Common myeloid progenitor, CD34-positive (primary cell): ENCODE data around the gene NPHP4.

ENCODE experiments used
- CTCF ChIA-PET: fragments of 350-600 bp; sonication (Branson Sonifier 250); formaldehyde crosslinking; loops from one replicate; lab custom pipeline; 2021; ENCODE audit warnings: antibody characterized with exemption; lab: Charles Lee
- POLR2A ChIA-PET: fragments of 350-600 bp; sonication (Branson Sonifier 250); formaldehyde crosslinking; loops from one replicate; lab custom pipeline; 2021; ENCODE audit warnings: antibody characterized with exemption; lab: Charles Lee
- DNase-seq, 3 donors: peaks; one replicate each; pipeline versions ENCODE4 v3.0.0 to v3.0.0-alpha.2; 2013
- H3K27ac ChIP-seq, 2 experiments: 1 replicate in 1 of 2; 2 replicates in 1 of 2; pipeline ENCODE4 v1.7.0; 2013; ENCODE audit warnings: inconsistent platforms in 2 of 2, low read length in 2 of 2, mild to moderate bottlenecking in 2 of 2, low read depth in 1 of 2, moderate library complexity in 1 of 2; ENCODE audit not compliant: severe bottlenecking in 2 of 2, insufficient read depth in 1 of 2, poor library complexity in 1 of 2
- H3K27me3 ChIP-seq, 5 experiments: replicated peaks in 2 of 5; 1 replicate in 3 of 5; 2 replicates in 2 of 5; pipeline versions ENCODE4 v1.6.1 to v1.7.0; 2013; ENCODE audit warnings: low read length in 4 of 5, mild to moderate bottlenecking in 2 of 5, moderate library complexity in 2 of 5, inconsistent platforms in 1 of 5; ENCODE audit not compliant: insufficient read depth in 5 of 5, control insufficient read depth in 4 of 5
- H3K36me3 ChIP-seq, 4 experiments: 1 replicate in 2 of 4; 2 replicates in 2 of 4; pipeline versions ENCODE4 v1.6.1 to v1.7.0; 2013; ENCODE audit warnings: low read length in 3 of 4, control low read depth in 1 of 4, mild to moderate bottlenecking in 1 of 4; ENCODE audit not compliant: control insufficient read depth in 4 of 4, insufficient read depth in 4 of 4
- H3K4me1 ChIP-seq, 4 experiments: 1 replicate in 3 of 4; 2 replicates in 1 of 4; pipeline versions ENCODE4 v1.6.1 to v1.7.1; 2013; ENCODE audit warnings: low read length in 3 of 4, mild to moderate bottlenecking in 3 of 4, control low read depth in 1 of 4, inconsistent platforms in 1 of 4, moderate library complexity in 1 of 4; ENCODE audit not compliant: control insufficient read depth in 4 of 4, insufficient read depth in 4 of 4; ENCODE audit errors: control extremely low read depth in 1 of 4
- H3K4me3 ChIP-seq, 7 experiments: 1 replicate in 4 of 7; 2 replicates in 3 of 7; pipeline versions ENCODE4 v1.5.1 to v1.7.0; 2013; ENCODE audit warnings: mild to moderate bottlenecking in 7 of 7, low read length in 6 of 7, moderate library complexity in 6 of 7, inconsistent platforms in 2 of 7, low read depth in 2 of 7, control low read depth in 1 of 7; ENCODE audit not compliant: insufficient read depth in 4 of 7, control insufficient read depth in 1 of 7; ENCODE audit errors: extremely low read depth in 1 of 7
- H3K9me3 ChIP-seq, 5 experiments: 1 replicate in 4 of 5; 2 replicates in 1 of 5; pipeline versions ENCODE4 v1.6.1 to v1.7.1; 2013; ENCODE audit warnings: low read length in 4 of 5, mild to moderate bottlenecking in 2 of 5, inconsistent platforms in 1 of 5, low read depth in 1 of 5, moderate library complexity in 1 of 5; ENCODE audit not compliant: control insufficient read depth in 4 of 5, insufficient read depth in 2 of 5; ENCODE audit errors: control extremely low read depth in 1 of 5
- WGBS: methylation state at CpG from one replicate; pipeline ENCODE4 v1.1.5; 2013; ENCODE audit not compliant: insufficient coverage; 5-methylcytosine and 5-hydroxymethylcytosine counted together

NPHP4 gene

DNA sequence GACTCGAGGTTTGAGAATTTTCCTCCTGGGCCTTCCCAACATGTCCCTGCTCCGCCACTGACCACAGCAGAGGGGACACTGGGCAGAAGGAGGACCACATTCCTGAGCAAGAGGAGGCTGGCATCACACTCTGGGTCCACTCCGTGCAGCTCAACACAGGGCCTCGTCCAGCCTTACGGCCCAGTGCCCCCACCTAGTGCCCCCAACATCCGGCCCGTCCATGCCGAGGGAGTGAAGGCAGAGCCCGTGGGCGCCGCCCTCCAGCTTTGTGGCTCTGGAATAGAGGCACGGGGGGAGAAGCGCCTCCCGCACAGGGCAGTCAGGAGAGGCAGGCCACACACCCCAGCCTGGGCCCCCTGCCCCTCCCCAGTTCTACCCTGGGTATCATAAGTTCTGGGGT, 158.3 kb downstream of the NPHP4 start:
- 94% methylated on average over 14 of the region's 14 CpGs for WGBS
- H3K4me1 ChIP-seq, result peaks cover 0 to 14% (median 10%) of the 10 kb centered on the region in 4 experiments
- no peaks in the 10 kb centered on the region for H3K36me3 ChIP-seq
- ChIA-PET POLR2A (interaction anchor here (0.6 kb wide), 1 partner anchor 63 kb away, joined by 3 read pairs; no protein-coding TSS in a partner anchor), CTCF (no interaction called here)
- H3K27me3 ChIP-seq, result peaks cover 0 to 80% (median 2%) of the 10 kb centered on the region in 5 experiments
- H3K9me3 ChIP-seq, result no peaks in the 10 kb centered on the region
- no peak overlapping the region for H3K27ac ChIP-seq
- H3K4me3 ChIP-seq, result no peak overlapping the region
- DNase-seq, result no peak

GRCh38 chr1:5832916-5833895, 159.0 kb downstream of the NPHP4 start:
- CTCF ChIA-PET, result no interaction called here
- 87% methylated on average over 33 of the region's 40 CpGs for WGBS

DNA sequence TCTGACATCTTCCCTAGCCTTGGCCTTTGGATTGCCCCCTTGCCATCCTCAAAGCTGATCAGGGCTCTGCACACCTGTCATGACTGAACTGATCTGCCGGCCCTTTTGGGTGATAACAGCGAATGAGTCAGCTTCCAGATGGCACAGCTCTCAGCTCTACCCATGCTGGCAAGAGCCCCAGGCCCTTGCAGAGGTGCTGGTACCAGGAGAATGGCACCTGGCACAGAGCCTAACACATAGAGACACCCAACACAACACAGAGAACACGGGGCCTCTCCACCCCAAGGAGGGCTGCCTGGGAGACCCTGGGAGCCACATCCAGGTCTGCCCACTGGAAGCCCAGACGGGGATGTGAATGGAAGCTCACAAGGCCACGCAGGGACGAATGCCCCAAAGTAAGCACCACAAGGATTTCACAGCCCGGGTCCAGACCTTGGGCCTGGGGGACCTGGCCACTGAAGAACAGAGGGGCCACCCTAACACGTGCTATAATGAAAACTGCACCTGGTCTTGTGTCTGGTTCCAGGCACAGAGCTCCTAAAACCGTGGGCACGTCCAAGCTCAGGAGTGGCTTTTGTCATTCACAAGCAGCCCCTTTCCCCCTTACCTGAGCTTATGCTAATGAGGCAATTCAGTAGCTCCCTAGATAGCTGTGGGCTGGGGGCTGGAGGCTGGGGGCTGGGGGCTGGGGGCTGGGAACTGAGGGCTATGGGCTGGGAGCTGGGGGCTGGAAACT, 160.5 kb downstream of the NPHP4 start:
- H3K36me3 ChIP-seq, result no peaks in the 10 kb centered on the region
- no peak overlapping the region for H3K4me3 ChIP-seq
- ChIA-PET CTCF (no interaction called here), POLR2A (no interaction called here)
- H3K4me1 ChIP-seq, result peaks cover 0 to 7% (median 6%) of the 10 kb centered on the region in 4 experiments
- peaks cover 0 to 77% (median 2%) of the 10 kb centered on the region in 5 experiments for H3K27me3 ChIP-seq
- H3K9me3 ChIP-seq, result no peaks in the 10 kb centered on the region
- DNase-seq, result no peak
- WGBS, result 50% methylated on average over 7 of the region's 10 CpGs
- H3K27ac ChIP-seq, result no peak overlapping the region

More at GRCh38 chr1:5832916-5833895, 159.0 kb downstream of the NPHP4 start:
- DNase-seq, result no peak
- peaks cover 0 to 14% (median 10%) of the 10 kb centered on the region in 4 experiments for H3K4me1 ChIP-seq
- H3K4me3 ChIP-seq, result no peak overlapping the region
- no peaks in the 10 kb centered on the region for H3K36me3 ChIP-seq
- H3K9me3 ChIP-seq, result no peaks in the 10 kb centered on the region
- POLR2A ChIA-PET, result interaction anchor here (0.6 kb wide), 1 partner anchor 62 kb away, joined by 3 read pairs; no protein-coding TSS in a partner anchor
- peaks cover 0 to 78% (median 2%) of the 10 kb centered on the region in 5 experiments for H3K27me3 ChIP-seq
- H3K27ac ChIP-seq, result no peak overlapping the region

DNA sequence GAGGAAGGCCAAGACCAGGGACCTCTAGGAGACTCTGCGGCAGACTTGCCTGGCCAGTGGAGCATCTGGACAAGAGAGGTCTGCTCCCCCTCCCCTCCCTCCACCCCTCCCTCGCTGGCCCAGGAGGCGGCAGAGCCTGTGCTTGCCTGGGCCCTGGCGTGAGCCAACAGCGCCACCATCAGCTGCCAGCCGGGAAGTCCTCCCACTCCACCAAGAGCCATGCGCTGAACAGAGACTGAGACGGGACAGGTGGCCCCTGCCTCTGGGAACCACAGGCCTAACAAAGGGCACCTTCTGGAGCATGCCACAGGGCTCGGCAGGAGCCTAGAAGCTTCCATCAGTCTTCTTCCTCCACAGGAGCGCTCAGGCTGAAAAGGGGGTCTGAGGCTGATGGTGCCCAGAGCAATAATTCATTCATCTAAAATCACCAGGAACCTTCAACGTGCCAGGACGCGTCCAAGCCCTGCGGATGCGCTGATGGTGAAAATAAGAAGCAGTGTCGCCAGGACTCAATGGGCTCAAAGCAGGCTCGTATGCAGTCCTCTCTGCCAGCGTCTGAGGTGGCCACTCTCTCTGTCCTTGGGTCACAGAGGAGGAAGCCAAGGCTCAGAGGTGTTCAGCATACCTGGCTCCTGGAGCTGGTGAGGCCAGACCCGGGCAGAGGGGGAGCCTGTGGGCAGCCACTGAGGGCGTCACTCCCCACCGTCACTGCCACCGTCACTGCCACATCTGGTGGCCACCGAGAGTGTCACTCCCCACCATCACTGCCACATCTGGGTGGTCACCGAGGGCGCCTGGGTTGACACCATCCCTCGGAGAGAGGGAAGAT, 161.2 kb downstream of the NPHP4 start:
- no peak overlapping the region for H3K27ac ChIP-seq
- H3K27me3 ChIP-seq, result peaks cover 0 to 76% (median 2%) of the 10 kb centered on the region in 5 experiments
- H3K4me3 ChIP-seq, result no peak overlapping the region
- ChIA-PET POLR2A (no interaction called here), CTCF (no interaction called here)
- H3K36me3 ChIP-seq, result no peaks in the 10 kb centered on the region
- no peaks in the 10 kb centered on the region for H3K4me1 ChIP-seq
- 58% methylated on average over 19 of the region's 26 CpGs for WGBS
- DNase-seq, result no peak
- no peaks in the 10 kb centered on the region for H3K9me3 ChIP-seq

DNA sequence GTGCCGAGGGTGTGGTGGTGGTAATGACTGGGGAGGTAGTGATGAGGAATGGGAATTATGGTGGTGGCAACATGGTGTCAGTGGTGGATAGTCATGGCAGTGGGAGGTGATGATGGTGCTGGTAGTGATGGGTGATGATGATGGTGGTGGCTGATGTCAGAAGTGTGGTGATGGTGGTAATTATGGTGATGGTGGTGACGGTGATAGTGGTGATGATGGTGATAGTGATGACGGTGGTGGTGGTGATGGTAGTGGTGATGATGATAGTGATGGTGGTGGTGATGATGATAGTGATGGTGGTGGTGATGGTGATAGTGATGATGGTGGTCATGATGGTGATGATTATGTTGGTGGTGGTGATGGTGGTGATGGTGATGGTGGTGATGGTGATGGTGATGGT, 162.8 kb downstream of the NPHP4 start:
- CTCF ChIA-PET, result no interaction called here
- WGBS, result 90% methylated on average over 3 of the region's 3 CpGs
- no peak for DNase-seq
- Histone ChIP-seq H3K27ac (no peak overlapping the region), H3K9me3 (no peaks in the 10 kb centered on the region), H3K4me1 (no peaks in the 10 kb centered on the region), H3K36me3 (no peaks in the 10 kb centered on the region), H3K4me3 (no peak overlapping the region), H3K27me3 (peaks cover 0 to 61% (median 2%) of the 10 kb centered on the region in 5 experiments)
- POLR2A ChIA-PET, result no interaction called here

- no peak overlapping the region for H3K27ac ChIP-seq
- H3K4me1 ChIP-seq, result no peaks in the 10 kb centered on the region
- no peaks in the 10 kb centered on the region for H3K36me3 ChIP-seq
- H3K4me3 ChIP-seq, result no peak overlapping the region
- CTCF ChIA-PET, result no interaction called here
- WGBS, result 94% methylated on average over 7 of the region's 11 CpGs
- no peaks in the 10 kb centered on the region for H3K9me3 ChIP-seq
- no peak for DNase-seq
- H3K27me3 ChIP-seq, result peaks cover 0 to 52% (median 2%) of the 10 kb centered on the region in 5 experiments
- POLR2A ChIA-PET, result no interaction called here
Measured at GRCh38 chr1:5828308-5828935, 163.8 kb downstream of the NPHP4 start.
